ENCODE measurements around the gene PDXP.
"Not testable (repeated sequence)": the region's sequence is repeated elsewhere in the genome, so short reads cannot be mapped to it uniquely, and the experiment has no call there.

- TF ChIP-seq, protein P1, sequence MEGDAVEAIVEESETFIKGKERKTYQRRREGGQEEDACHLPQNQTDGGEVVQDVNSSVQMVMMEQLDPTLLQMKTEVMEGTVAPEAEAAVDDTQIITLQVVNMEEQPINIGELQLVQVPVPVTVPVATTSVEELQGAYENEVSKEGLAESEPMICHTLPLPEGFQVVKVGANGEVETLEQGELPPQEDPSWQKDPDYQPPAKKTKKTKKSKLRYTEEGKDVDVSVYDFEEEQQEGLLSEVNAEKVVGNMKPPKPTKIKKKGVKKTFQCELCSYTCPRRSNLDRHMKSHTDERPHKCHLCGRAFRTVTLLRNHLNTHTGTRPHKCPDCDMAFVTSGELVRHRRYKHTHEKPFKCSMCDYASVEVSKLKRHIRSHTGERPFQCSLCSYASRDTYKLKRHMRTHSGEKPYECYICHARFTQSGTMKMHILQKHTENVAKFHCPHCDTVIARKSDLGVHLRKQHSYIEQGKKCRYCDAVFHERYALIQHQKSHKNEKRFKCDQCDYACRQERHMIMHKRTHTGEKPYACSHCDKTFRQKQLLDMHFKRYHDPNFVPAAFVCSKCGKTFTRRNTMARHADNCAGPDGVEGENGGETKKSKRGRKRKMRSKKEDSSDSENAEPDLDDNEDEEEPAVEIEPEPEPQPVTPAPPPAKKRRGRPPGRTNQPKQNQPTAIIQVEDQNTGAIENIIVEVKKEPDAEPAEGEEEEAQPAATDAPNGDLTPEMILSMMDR (IDR thresholded peaks at IDR 0.05), result not testable (repeated sequence)
- not testable (repeated sequence) for TF ChIP-seq EP300, POLR2A (IDR thresholded peaks at IDR 0.05)
Observed at GRCh38 chr22:37694131-37694530, 35.6 kb downstream of the PDXP start.

Data from sigmoid colon (tissue), 4 donors.